ENCODE measurements around the gene CYTH4. TPM values are rescaled to one million over a fixed set of nuclear protein-coding genes. Genes with fewer than 3 reads are reported as not detected.

Gene CYTH4
- total RNA-seq, 4 donors from 2014 or later: 17.4 to 83.5 (median 34.4) TPM

- ATAC-seq (ENCODE audit: low FRiP score) (no peak), DNase-seq (ENCODE audit: low spot score) (no peak)
- no peak for TF ChIP-seq CTCF (IDR thresholded peaks at IDR 0.05)
These were observed 24.2 kb downstream of the CYTH4 start for GRCh38 chr22:37306494-37306829.

GRCh38 chr22:37308385-37309200, 26.3 kb downstream of the CYTH4 start:
- no peak for ATAC-seq (ENCODE audit: low FRiP score)
- no peak for DNase-seq (ENCODE audit: low spot score)
- TF ChIP-seq CTCF (IDR thresholded peaks at IDR 0.05): no peak

GRCh38 chr22:37309211-37310074, 27.1 kb downstream of the CYTH4 start:
- DNase-seq (ENCODE audit: low spot score): no peak
- ATAC-seq (ENCODE audit: low FRiP score): no peak
- no peak for TF ChIP-seq CTCF (IDR thresholded peaks at IDR 0.05)

- no peak for DNase-seq (ENCODE audit: low spot score)
- ATAC-seq (ENCODE audit: low FRiP score): no peak
- TF ChIP-seq CTCF (IDR thresholded peaks at IDR 0.05): no peak
These were observed 27.8 kb downstream of the CYTH4 start for GRCh38 chr22:37310075-37310606.

GRCh38 chr22:37310815-37311595, 28.7 kb downstream of the CYTH4 start:
- no peak for DNase-seq (ENCODE audit: low spot score)
- no peak for TF ChIP-seq CTCF (IDR thresholded peaks at IDR 0.05)
- no peak for ATAC-seq (ENCODE audit: low FRiP score)

GRCh38 chr22:37311761-37312312, 29.5 kb downstream of the CYTH4 start:
- TF ChIP-seq CTCF (IDR thresholded peaks at IDR 0.05): no peak
- DNase-seq (ENCODE audit: low spot score) (no peak), ATAC-seq (ENCODE audit: low FRiP score) (no peak)
